Posterior vena cava (tissue), 2 donors: Measurements from ENCODE around the gene TATDN2. TPM values are rescaled to one million over a fixed set of nuclear protein-coding genes. Genes with fewer than 3 reads are reported as not detected.
A peak's percentile ranks its signal among the peaks of the same experiment; 100 is the strongest.
"Not testable (repeated sequence)": the region's sequence is repeated elsewhere in the genome, so short reads cannot be mapped to it uniquely, and the experiment has no call there.

Experiments
- DNase-seq: peaks from one replicate; pipeline ENCODE4 v3.0.0-alpha.2; 2020; ENCODE audit warnings: low spot score
- intact Hi-C, 2 donors: fragments of 100-400 bp; cut with DNase I; formaldehyde crosslinking; loops; one replicate each; pipeline versions ENCODE4 v1.14.1 to v1.14.2; 2022 to 2023
- total RNA-seq, 2 donors: library from RNA; stranded (reverse); fragmentation: NEBNext Ultra II Directional; extraction: Animal tissue kit (Norgen Biotek cat#: 25700); gene quantifications; one replicate each; pipeline ENCODE4 v1.2.1, GENCODE V29; 2021
- donor health status: DM: yes; HTN: yes; CAD: no.
- donor health status: DM: yes; HTN: yes; CAD: no.

Gene TATDN2
- total RNA-seq, 2 donors from 2014 or later: 22.2 to 25.3 TPM

DNA sequence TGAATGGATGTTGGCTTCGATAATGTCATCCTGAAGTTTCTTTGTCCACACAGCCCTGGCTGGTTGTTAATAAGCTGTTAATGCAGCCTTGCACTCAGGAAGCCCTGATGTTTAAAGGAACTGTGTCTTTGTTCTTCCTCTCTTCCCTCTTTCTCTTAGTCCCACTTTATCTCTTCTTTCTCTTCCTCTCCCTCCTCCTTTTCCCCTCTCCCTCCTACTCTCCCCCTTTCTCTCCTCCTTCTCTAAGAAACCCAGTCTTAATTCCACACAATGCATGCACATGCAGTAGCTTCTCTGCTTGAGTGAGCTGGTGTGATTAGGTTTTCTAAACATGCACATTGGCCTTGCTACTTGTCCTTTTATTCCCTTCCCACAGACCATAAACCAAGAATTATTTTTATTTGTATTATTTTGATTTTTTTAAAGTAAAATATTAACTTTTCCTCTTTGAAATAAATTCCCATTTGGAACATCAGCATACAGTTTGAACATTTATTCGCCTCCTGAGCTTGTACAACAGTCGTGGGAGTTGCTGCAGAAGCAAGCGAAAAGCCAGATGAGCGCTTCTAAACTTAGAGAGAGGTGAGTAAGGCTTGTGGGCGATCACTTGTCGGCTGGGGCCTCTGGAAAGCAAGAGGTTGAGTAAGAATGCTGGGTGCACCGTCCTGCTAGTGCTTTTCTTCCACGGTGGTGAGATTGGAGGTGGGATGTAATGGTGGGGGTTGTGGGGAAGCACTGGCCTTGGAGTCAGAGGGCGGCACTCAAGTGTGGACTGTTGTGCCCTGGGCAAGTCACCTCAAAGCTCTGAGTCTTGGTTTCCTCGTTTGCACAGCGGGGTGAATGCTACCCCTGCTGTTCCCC lies 37.2 kb downstream of the TATDN2 start:
- no peak for DNase-seq
- intact Hi-C loops: no loop called here

- intact Hi-C loops: no loop called here
- no peak for DNase-seq
Measured at GRCh38 chr3:10286133-10286524, 37.9 kb downstream of the TATDN2 start.

GRCh38 chr3:10286596-10287295 lies 38.5 kb downstream of the TATDN2 start:
- intact Hi-C loops: no loop called here
- DNase-seq: peak; percentile 85

GRCh38 chr3:10287936-10288574 lies 39.8 kb downstream of the TATDN2 start:
- intact Hi-C loops: no loop called here
- DNase-seq: peak; percentile 62

- intact Hi-C loops: no loop called here
- DNase-seq: no peak
Measured at GRCh38 chr3:10288575-10288960, 40.3 kb downstream of the TATDN2 start.

DNA sequence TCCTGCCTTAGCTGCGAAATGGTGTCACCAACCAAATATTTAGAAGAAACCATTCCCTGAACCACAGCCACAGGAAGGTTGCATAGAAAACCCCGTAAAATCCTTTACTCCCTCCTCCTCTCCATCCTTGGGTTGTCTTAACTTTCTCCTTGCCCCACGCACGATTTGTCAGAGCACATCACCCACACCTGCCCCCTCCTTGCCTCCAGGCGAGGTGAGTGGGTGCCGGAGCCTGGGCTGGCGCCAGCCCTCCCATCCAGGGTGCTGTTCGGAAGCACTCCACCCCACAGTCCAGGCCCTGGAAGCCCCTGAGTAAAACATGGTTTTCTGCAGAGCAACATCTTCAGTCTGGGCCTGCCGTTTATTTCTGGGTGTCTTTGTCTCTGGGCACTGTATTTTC lies 40.8 kb downstream of the TATDN2 start:
- intact Hi-C loops: no loop called here
- DNase-seq: no peak

- intact Hi-C loops: no loop called here
Measured at GRCh38 chr3:10289787-10290355, 41.6 kb downstream of the TATDN2 start.

GRCh38 chr3:10290481-10291176 lies 42.4 kb downstream of the TATDN2 start:
- DNase-seq: no peak
- intact Hi-C loops: no loop called here

More at GRCh38 chr3:10289787-10290355, 41.6 kb downstream of the TATDN2 start:
- DNase-seq: no peak

DNA sequence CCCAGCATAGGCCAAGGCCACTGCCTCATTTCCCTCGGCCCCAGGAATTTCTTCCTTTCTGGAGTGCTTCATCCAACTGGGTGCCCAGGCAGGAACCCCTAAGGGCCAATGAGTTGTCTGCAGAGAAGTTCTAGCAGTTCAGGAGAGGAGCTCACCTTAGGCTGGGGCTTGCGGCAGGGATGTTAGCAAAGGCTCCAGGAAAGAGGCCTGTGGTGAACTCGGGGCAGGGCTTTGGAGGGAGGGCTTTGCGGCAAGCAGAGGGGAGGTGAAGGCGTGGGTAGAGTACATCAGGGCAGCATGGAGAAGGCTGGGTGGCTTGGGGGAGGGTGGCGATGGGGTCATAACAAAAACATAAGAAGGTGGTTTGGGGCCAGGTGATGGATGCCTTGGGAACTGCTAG lies 43.4 kb downstream of the TATDN2 start:
- intact Hi-C loops: no loop called here
- no peak for DNase-seq

- no peak for DNase-seq
- intact Hi-C loops: no loop called here
Measured at GRCh38 chr3:10292505-10293419, 44.5 kb downstream of the TATDN2 start, which contains the start of gene GHRL. TSS of gene GHRL (minus strand) at chr3:10292947. CDS start at chr3:10290180, 2,767 bp downstream.

- intact Hi-C loops: no loop called here
Measured at GRCh38 chr3:10294030-10294586, 45.8 kb downstream of the TATDN2 start.

DNA sequence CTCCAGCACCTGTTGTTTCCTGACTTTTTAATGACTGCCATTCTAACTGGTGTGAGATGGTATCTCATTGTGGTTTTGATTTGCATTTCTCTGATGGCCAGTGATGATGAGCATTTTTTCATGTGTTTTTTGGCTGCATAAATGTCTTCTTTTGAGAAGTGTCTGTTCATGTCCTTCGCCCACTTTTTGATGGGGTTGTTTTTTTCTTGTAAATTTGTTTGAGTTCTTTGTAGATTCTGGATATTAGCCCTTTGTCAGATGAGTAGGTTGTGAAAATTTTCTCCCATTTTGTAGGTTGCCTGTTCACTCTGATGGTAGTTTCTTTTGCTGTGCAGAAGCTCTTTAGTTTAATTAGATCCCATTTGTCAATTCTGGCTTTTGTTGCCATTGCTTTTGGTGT lies 49.8 kb downstream of the TATDN2 start:
- DNase-seq, intact Hi-C loops: not testable (repeated sequence)

More at GRCh38 chr3:10294030-10294586, 45.8 kb downstream of the TATDN2 start:
- no peak for DNase-seq

DNA sequence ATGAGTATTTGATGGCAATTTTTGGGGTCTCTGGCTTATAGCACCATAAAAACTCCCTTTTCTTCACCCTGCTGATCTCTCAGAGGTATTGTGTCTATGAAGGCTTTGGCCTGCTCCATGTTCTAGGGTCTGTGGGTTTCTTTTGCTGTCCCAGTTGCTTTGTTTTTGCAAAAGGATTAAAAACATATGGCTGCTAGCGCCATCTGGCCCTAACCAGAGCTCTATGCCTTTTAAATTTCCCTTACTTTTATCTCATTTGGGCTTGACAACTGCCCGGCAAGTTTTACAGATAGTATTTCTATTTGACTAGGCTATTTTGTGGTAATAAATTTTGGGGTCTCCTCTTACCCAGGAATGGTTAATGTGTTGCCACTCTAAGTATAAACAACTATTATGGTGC lies 50.9 kb downstream of the TATDN2 start:
- no peak for DNase-seq
- intact Hi-C loops: no loop called here

- DNase-seq: no peak
Measured at GRCh38 chr3:10299679-10300078, 51.4 kb downstream of the TATDN2 start.

DNA sequence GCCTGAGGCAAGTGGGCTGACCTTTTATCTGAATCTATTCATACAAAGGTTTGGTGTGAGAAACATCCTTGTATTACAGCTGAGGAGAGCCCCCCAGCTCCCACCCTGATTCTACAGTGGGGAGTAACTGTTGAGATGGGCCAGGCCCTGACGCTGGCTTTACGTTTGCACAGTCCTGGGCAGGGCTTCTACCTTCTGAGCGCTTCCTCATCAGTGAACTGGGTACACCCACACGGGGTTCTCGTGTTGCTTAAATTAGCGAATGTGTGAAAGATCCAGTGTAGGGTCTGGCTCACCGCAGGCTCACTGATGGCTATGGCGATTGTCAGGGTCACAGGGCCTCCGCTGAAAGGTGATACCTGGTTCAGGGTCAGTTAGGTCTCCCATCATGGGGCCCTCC lies 51.8 kb downstream of the TATDN2 start:
- no peak for DNase-seq
- intact Hi-C loops: no loop called here

More at GRCh38 chr3:10299679-10300078, 51.4 kb downstream of the TATDN2 start:
- intact Hi-C loops: no loop called here

DNA sequence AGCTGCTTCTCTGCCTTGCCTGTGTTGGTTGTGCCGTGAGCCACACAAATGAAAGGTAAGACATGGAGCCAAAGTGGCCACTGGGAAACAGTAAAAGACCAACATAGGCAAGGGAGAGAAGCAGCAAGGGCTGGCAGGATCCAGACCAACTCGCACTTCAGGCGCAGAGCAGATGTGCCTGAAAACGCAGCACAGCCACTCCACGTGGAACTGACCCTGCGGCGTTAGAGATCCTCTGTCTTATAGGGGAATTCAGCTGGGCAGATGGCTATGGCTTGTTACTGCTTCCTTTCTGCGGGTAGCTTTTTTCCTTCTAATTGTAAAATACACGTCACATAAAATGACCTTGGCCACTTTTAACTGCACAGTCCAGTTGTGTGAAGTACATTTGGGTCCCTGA lies 54.8 kb downstream of the TATDN2 start:
- DNase-seq: no peak
- intact Hi-C loops: no loop called here

- DNase-seq: no peak
Measured at GRCh38 chr3:10303785-10304184, 55.5 kb downstream of the TATDN2 start.

GRCh38 chr3:10304905-10305304 lies 56.6 kb downstream of the TATDN2 start:
- no peak for DNase-seq
- intact Hi-C loops: no loop called here

More at GRCh38 chr3:10303785-10304184, 55.5 kb downstream of the TATDN2 start:
- intact Hi-C loops: no loop called here
